ENCODE measurements around the gene CCDC6.
"Not testable (repeated sequence)": the region's sequence is repeated elsewhere in the genome, so short reads cannot be mapped to it uniquely, and the experiment has no call there.

DNA sequence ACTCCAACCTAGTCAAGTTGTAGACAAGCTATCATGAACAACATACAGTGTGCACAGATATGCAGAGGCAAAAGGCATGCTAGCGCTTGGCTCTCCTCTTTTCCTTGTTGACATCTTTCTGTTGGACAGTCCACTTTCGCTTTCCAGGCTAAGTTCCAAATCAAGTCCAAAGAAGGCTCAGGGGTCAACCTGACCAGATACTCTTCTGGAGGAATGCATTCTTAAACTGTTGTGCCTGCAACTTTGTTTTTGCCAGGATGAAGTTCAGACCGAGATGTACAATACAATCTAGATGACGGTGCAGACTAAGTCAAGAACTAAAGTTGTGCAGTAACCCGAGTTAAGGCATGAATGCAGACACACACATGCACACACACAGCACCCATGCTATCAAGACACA is 117.4 kb downstream of the CCDC6 start:
- TF ChIP-seq, protein P1, sequence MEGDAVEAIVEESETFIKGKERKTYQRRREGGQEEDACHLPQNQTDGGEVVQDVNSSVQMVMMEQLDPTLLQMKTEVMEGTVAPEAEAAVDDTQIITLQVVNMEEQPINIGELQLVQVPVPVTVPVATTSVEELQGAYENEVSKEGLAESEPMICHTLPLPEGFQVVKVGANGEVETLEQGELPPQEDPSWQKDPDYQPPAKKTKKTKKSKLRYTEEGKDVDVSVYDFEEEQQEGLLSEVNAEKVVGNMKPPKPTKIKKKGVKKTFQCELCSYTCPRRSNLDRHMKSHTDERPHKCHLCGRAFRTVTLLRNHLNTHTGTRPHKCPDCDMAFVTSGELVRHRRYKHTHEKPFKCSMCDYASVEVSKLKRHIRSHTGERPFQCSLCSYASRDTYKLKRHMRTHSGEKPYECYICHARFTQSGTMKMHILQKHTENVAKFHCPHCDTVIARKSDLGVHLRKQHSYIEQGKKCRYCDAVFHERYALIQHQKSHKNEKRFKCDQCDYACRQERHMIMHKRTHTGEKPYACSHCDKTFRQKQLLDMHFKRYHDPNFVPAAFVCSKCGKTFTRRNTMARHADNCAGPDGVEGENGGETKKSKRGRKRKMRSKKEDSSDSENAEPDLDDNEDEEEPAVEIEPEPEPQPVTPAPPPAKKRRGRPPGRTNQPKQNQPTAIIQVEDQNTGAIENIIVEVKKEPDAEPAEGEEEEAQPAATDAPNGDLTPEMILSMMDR (IDR thresholded peaks at IDR 0.05; ENCODE audit: low read depth, low read length): not testable (repeated sequence)
- not testable (repeated sequence) for TF ChIP-seq POLR2A (IDR thresholded peaks at IDR 0.05; ENCODE audit: extremely low read depth, insufficient read length); MYC (IDR thresholded peaks at IDR 0.05; ENCODE audit: low read depth, low read length)
- TF ChIP-seq, protein P2, sequence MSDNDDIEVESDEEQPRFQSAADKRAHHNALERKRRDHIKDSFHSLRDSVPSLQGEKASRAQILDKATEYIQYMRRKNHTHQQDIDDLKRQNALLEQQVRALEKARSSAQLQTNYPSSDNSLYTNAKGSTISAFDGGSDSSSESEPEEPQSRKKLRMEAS (IDR thresholded peaks at IDR 0.05; ENCODE audit: low read depth, low read length): not testable (repeated sequence)
